Ovary (tissue), 3 donors: ENCODE results near the gene GPER1.

Source experiments
- CTCF ChIP-seq, 3 donors: fragments of 450-650 bp in 2 of 3; fragments of 200-600 bp in 1 of 3; IDR thresholded peaks; one replicate each; pipeline versions ENCODE4 v1.5.1 to v1.8.0; 2016 to 2022; ENCODE audit warnings: antibody characterized with exemption in 3 of 3, mild to moderate bottlenecking in 1 of 3
- EP300 ChIP-seq: sonication (generic); formaldehyde crosslinking; IDR thresholded peaks from one replicate; pipeline ENCODE4 v1.6.1; 2017; ENCODE audit warnings: antibody characterized with exemption
- POLR2A ChIP-seq: fragments of 450-650 bp; IDR thresholded peaks from one replicate; pipeline ENCODE4 v1.6.1; 2017; ENCODE audit warnings: antibody characterized with exemption, mild to moderate bottlenecking, moderate library complexity
- donor health status: DM: no; HTN: no; CAD: no.

- TF ChIP-seq CTCF (IDR thresholded peaks at IDR 0.05) = no peak
- no peak for TF ChIP-seq EP300
- no peak for TF ChIP-seq POLR2A
These were observed 34.0 kb upstream of the GPER1 start for GRCh38 chr7:1053816-1054370.
